Adrenal gland (tissue), 12 donors: Measurements from ENCODE around the gene NLRP6. TPM values are rescaled to one million over a fixed set of nuclear protein-coding genes. Genes with fewer than 3 reads are reported as not detected.
A peak's percentile ranks its signal among the peaks of the same experiment; 100 is the strongest.

ENCODE experiments used
- DNase-seq, 7 donors: peaks; one replicate each; pipeline ENCODE4 v3.0.0-alpha.2; 2019 to 2020
- H3K27ac ChIP-seq, 5 donors: fragments of 200-600 bp; sonication (generic) in 4 of 5; 1 replicate in 3 of 5; 2 replicates in 2 of 5; pipeline versions ENCODE4 v1.5.1 to v1.8.0; 2016 to 2020; ENCODE audit warnings: mild to moderate bottlenecking in 1 of 5
- H3K27me3 ChIP-seq: fragments of 200-600 bp; 2 replicates; pipeline ENCODE4 v1.8.0; 2021
- H3K36me3 ChIP-seq, 2 donors: fragments of 200-600 bp; replicated peaks in 1 of 2; 1 replicate in 1 of 2; 2 replicates in 1 of 2; pipeline versions ENCODE4 v1.5.1 to v1.8.0; 2018 to 2022
- H3K4me1 ChIP-seq, 2 donors: fragments of 200-600 bp; replicated peaks in 1 of 2; 1 replicate in 1 of 2; 2 replicates in 1 of 2; pipeline versions ENCODE4 v1.5.1 to v1.8.0; 2018 to 2021
- H3K4me3 ChIP-seq, 4 donors: fragments of 200-600 bp; sonication (generic) in 3 of 4; one replicate each; pipeline ENCODE4 v1.5.1; 2016 to 2018
- H3K9me3 ChIP-seq, 3 donors: fragments of 200-600 bp; sonication (generic) in 1 of 3; replicated peaks in 1 of 3; 1 replicate in 2 of 3; 2 replicates in 1 of 3; pipeline versions ENCODE4 v1.5.1 to v1.8.0; 2016 to 2021
- POLR2A ChIP-seq, 2 donors: fragments of 450-650 bp; IDR thresholded peaks; one replicate each; pipeline ENCODE4 v1.6.1; 2017; ENCODE audit warnings: antibody characterized with exemption in 2 of 2, mild to moderate bottlenecking in 2 of 2, moderate library complexity in 1 of 2
- WGBS, 4 donors: extraction: QIAGEN DNeasy Blood & Tissue Kit in 2 of 4; methylation state at CpG; one replicate each; pipeline versions ENCODE4 v1.1.5 to v1.1.7; 2013 to 2017; 5-methylcytosine and 5-hydroxymethylcytosine counted together
- intact Hi-C, 2 donors: fragments of 100-400 bp; cut with DNase I; formaldehyde crosslinking; loops; one replicate each; pipeline versions ENCODE4 v1.14.1 to v1.15.0; 2022 to 2023
- polyA plus RNA-seq, 3 donors: library from polyadenylated mRNA; stranded (reverse); fragments of 200-250 nt in 2 of 3; fragments of 350-450 nt in 1 of 3; fragmentation: Illumina TruSeq in 1 of 3; extraction: RNeasy Lipid Tissue Mini Kit (QIAGEN cat#74804) in 1 of 3; gene quantifications; one replicate each; pipeline ENCODE4 v1.2.3, GENCODE V29; 2013 to 2014
- total RNA-seq, 9 donors: library from RNA; depleted of rRNA in 4 of 9; stranded (reverse); fragments of >200 nt in 4 of 9; fragments of 120-200 nt in 1 of 9; fragmentation: NEBNext Ultra II Directional in 1 of 9; extraction: Animal tissue kit (Norgen Biotek cat#: 25700) in 1 of 9; gene quantifications; one replicate each; pipeline versions ENCODE4 v1.1.0 to v1.2.4, GENCODE V29; 2013 to 2023
- TF ChIP-seq, protein P1 (sequence below), 6 experiments: fragments of 450-650 bp in 4 of 6; fragments of 200-600 bp in 2 of 6; sonication (generic) in 1 of 6; IDR thresholded peaks; 1 replicate in 5 of 6; 2 replicates in 1 of 6; pipeline versions ENCODE4 v1.5.1 to v1.8.0; 2016 to 2021; ENCODE audit warnings: antibody characterized with exemption in 6 of 6, mild to moderate bottlenecking in 2 of 6, moderate library complexity in 1 of 6
- donor health status: healthy with polysubstance abuse.
- donor health status: Bipolar disorder and iron deficiency.
- donor health status: DM: yes; HTN: yes; CAD: no.
- donor health status: DM: no; HTN: no; CAD: no.
- donor health status: DM: no; HTN: no; CAD: no.
- donor health status: DM: yes; HTN: yes; CAD: no.

The NLRP6 gene
- total and polyA plus RNA-seq, 12 donors, result 0.14 to 0.69 (median 0.24) TPM; not detected in 5

DNA sequence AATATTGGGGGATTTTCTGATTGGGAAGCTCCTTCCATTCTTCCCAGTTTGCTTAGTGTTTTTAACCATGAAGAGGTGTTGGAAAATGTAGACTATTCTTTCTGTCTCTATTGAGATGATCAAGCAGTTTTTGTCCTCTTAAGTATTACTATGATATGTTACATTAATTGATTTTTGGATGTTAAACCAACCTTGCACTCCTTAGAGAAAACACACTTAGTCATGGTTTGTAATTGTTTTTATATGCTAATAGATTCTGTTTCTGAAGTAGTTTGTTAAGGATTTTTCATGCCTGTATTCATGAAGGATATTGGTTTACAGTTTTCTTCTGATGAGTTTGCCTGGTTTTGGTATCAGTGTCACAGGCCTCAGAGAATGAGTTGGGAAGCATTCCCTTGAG lies 2.0 kb upstream of the NLRP6 start:
- intact Hi-C loops, result no loop called here
- no peak for TF ChIP-seq POLR2A (IDR thresholded peaks at IDR 0.05)
- TF ChIP-seq, protein P1, sequence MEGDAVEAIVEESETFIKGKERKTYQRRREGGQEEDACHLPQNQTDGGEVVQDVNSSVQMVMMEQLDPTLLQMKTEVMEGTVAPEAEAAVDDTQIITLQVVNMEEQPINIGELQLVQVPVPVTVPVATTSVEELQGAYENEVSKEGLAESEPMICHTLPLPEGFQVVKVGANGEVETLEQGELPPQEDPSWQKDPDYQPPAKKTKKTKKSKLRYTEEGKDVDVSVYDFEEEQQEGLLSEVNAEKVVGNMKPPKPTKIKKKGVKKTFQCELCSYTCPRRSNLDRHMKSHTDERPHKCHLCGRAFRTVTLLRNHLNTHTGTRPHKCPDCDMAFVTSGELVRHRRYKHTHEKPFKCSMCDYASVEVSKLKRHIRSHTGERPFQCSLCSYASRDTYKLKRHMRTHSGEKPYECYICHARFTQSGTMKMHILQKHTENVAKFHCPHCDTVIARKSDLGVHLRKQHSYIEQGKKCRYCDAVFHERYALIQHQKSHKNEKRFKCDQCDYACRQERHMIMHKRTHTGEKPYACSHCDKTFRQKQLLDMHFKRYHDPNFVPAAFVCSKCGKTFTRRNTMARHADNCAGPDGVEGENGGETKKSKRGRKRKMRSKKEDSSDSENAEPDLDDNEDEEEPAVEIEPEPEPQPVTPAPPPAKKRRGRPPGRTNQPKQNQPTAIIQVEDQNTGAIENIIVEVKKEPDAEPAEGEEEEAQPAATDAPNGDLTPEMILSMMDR (IDR thresholded peaks at IDR 0.05), result no peak
- H3K9me3 ChIP-seq, result no peaks in the 10 kb centered on the region
- peaks cover 0 to 13% of the 10 kb centered on the region in 2 donors for H3K4me1 ChIP-seq
- H3K27me3 ChIP-seq, result peaks cover 30% of the 10 kb centered on the region
- H3K36me3 ChIP-seq, result no peaks in the 10 kb centered on the region
- H3K4me3 ChIP-seq, result no peak overlapping the region
- H3K27ac ChIP-seq, result no peak overlapping the region
- no peak for DNase-seq

DNA sequence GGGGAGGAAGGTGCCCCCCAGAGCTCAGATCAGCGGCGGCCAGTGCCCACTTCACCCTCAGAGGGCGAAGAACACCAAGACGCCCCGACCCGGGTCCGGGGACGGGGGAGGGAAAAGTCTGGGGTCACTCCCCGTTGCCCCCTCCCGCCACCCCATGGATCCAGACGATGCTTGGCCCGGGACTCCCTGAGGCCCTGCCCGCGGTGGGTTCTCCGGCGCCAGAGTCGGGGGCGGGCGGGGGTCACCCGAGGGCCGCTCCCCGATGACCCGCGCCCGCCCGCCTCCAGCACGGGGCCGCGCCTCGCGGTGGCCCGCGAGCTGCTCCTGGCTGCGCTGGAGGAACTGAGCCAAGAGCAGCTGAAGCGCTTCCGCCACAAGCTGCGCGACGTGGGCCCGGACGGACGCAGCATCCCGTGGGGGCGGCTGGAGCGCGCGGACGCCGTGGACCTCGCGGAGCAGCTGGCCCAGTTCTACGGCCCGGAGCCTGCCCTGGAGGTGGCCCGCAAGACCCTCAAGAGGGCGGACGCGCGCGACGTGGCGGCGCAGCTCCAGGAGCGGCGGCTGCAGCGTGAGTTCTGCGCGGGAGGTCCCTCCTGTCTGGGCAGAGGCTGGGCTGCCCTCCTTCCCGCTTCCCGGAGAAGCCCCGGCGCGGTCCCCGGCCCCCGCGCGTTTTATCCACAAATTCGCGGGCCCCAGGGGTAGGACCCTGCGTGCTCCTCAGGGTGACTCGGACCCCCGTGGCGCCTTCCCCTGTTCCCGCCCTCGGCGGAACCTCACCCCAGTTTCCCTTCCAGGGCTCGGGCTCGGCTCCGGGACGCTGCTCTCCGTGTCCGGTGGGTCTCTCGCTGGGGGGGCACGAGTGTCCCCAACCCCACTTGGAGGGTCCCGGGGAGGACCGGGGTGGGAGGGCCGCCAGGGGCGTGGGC lies 1.1 kb downstream of the NLRP6 start:
- peak overlapping the region in 1 of 4 donors; percentile 28 for H3K4me3 ChIP-seq
- intact Hi-C loops, result no loop called here
- 12 to 43% (median 14%) methylated on average over 21 to 97 of the region's 97 CpGs for WGBS, 4 donors
- no peaks in the 10 kb centered on the region for H3K9me3 ChIP-seq
- no peak overlapping the region for H3K27ac ChIP-seq
- DNase-seq, result no peak
- peaks cover 48% of the 10 kb centered on the region for H3K27me3 ChIP-seq
- no peaks in the 10 kb centered on the region for H3K36me3 ChIP-seq
- peaks cover 0 to 13% of the 10 kb centered on the region in 2 donors for H3K4me1 ChIP-seq
- TF ChIP-seq, protein P1 (IDR thresholded peaks at IDR 0.05), result no peak
- no peak for TF ChIP-seq POLR2A (IDR thresholded peaks at IDR 0.05)

DNA sequence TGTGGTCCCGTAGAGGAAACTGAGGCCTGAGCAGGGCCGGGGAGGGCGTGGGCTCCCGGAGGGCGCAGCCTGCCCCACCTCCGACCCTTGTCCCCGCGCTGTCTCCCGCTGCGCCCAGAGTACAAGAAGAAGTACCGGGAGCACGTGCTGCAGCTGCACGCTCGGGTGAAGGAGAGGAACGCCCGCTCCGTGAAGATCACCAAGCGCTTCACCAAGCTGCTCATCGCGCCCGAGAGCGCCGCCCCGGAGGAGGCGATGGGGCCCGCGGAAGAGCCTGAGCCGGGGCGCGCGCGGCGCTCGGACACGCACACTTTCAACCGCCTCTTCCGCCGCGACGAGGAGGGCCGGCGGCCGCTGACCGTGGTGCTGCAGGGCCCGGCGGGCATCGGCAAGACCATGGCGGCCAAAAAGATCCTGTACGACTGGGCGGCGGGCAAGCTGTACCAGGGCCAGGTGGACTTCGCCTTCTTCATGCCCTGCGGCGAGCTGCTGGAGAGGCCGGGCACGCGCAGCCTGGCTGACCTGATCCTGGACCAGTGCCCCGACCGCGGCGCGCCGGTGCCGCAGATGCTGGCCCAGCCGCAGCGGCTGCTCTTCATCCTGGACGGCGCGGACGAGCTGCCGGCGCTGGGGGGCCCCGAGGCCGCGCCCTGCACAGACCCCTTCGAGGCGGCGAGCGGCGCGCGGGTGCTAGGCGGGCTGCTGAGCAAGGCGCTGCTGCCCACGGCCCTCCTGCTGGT lies 1.9 kb downstream of the NLRP6 start:
- no peak for TF ChIP-seq POLR2A (IDR thresholded peaks at IDR 0.05)
- TF ChIP-seq, protein P1 (IDR thresholded peaks at IDR 0.05), result no peak
- peak in 1 of 7 donors; percentile 13 for DNase-seq
- WGBS, 4 donors, result 0 to 9% (median 2%) methylated on average over 6 to 84 of the region's 85 CpGs

More for the DNA sequence above, 1.9 kb downstream of the NLRP6 start:
- H3K9me3 ChIP-seq, result no peaks in the 10 kb centered on the region
- H3K4me3 ChIP-seq, result peak overlapping the region in 1 of 4 donors; percentile 28
- peaks cover 0 to 13% of the 10 kb centered on the region in 2 donors for H3K4me1 ChIP-seq
- H3K36me3 ChIP-seq, result no peaks in the 10 kb centered on the region
- H3K27ac ChIP-seq, result no peak overlapping the region
- H3K27me3 ChIP-seq, result peaks cover 48% of the 10 kb centered on the region
- intact Hi-C loops, result no loop called here
